Neuronal stem cell (in vitro differentiated cells): ENCODE measurements around the gene CORO2B.

ENCODE experiments used
- DNase-seq: peaks from one replicate; pipeline ENCODE4 v3.0.0-alpha.2; 2013; ENCODE audit warnings: low spot score
- H2AFZ ChIP-seq: one replicate; pipeline ENCODE4 v1.6.1; 2013; ENCODE audit warnings: mild to moderate bottlenecking, low read length, inconsistent platforms
- H2AK5ac ChIP-seq: 2 replicates; pipeline ENCODE4 v1.6.1; 2013; ENCODE audit warnings: low read depth, mild to moderate bottlenecking, inconsistent platforms, low read length, moderate library complexity, mixed read lengths
- H2BK120ac ChIP-seq: 2 replicates; pipeline ENCODE4 v1.6.1; 2013; ENCODE audit warnings: low read depth, mild to moderate bottlenecking, inconsistent platforms, low read length, moderate library complexity, mixed read lengths
- H2BK12ac ChIP-seq: one replicate; pipeline ENCODE4 v1.6.1; 2013; ENCODE audit warnings: low read length, inconsistent platforms
- H2BK15ac ChIP-seq: 2 replicates; pipeline ENCODE4 v1.6.1; 2013; ENCODE audit warnings: mild to moderate bottlenecking, low read length, inconsistent platforms, mixed read lengths
- H2BK5ac ChIP-seq: one replicate; pipeline ENCODE4 v1.6.1; 2013; ENCODE audit warnings: inconsistent platforms, mild to moderate bottlenecking, low read length, moderate library complexity
- H3K14ac ChIP-seq: one replicate; pipeline ENCODE4 v1.6.1; 2013; ENCODE audit warnings: low read length, inconsistent platforms
- H3K18ac ChIP-seq: 2 replicates; pipeline ENCODE4 v1.6.1; 2013; ENCODE audit warnings: low read length, inconsistent platforms
- H3K23ac ChIP-seq: 2 replicates; pipeline ENCODE4 v1.6.1; 2013; ENCODE audit warnings: low read depth, mild to moderate bottlenecking, mixed read lengths, low read length, inconsistent platforms; ENCODE audit not compliant: poor library complexity
- H3K27ac ChIP-seq: replicated peaks from 3 replicates; pipeline ENCODE4 v1.5.1; 2013; ENCODE audit warnings: low read length, inconsistent platforms
- H3K27me3 ChIP-seq, 3 experiments: 2 replicates each; pipeline ENCODE4 v1.6.1; 2013; ENCODE audit warnings: low read length in 3 of 3, mild to moderate bottlenecking in 2 of 3, inconsistent platforms in 1 of 3, low read depth in 1 of 3, mixed read lengths in 1 of 3, moderate library complexity in 1 of 3; ENCODE audit not compliant: control insufficient read depth in 3 of 3, insufficient read depth in 3 of 3
- H3K36me3 ChIP-seq, 2 donors: replicated peaks in 1 of 2; 2 replicates each; pipeline ENCODE4 v1.6.1; 2013; ENCODE audit warnings: low read length in 2 of 2; ENCODE audit not compliant: control insufficient read depth in 2 of 2, insufficient read depth in 2 of 2
- H3K4ac ChIP-seq: 2 replicates; pipeline ENCODE4 v1.6.1; 2013; ENCODE audit warnings: inconsistent platforms, mild to moderate bottlenecking, low read length, moderate library complexity
- H3K4me1 ChIP-seq, 2 donors: 1 replicate in 1 of 2; 2 replicates in 1 of 2; pipeline ENCODE4 v1.6.1; 2013; ENCODE audit warnings: low read length in 2 of 2, low read depth in 1 of 2; ENCODE audit not compliant: control insufficient read depth in 2 of 2, insufficient read depth in 1 of 2
- H3K4me2 ChIP-seq: one replicate; pipeline ENCODE4 v1.6.1; 2013; ENCODE audit warnings: mild to moderate bottlenecking, low read length, inconsistent platforms; ENCODE audit not compliant: insufficient read depth, poor library complexity, severe bottlenecking
- H3K4me3 ChIP-seq, 2 donors: 2 replicates each; pipeline ENCODE4 v1.5.1; 2013; ENCODE audit warnings: low read length in 2 of 2, mild to moderate bottlenecking in 2 of 2, inconsistent platforms in 1 of 2, moderate library complexity in 1 of 2
- H3K79me1 ChIP-seq: one replicate; pipeline ENCODE4 v1.6.1; 2013; ENCODE audit warnings: low read depth, mild to moderate bottlenecking, inconsistent platforms, low read length, moderate library complexity
- H3K9ac ChIP-seq: one replicate; pipeline ENCODE4 v1.6.1; 2013; ENCODE audit warnings: mild to moderate bottlenecking, low read depth, low read length, inconsistent platforms; ENCODE audit not compliant: poor library complexity
- H3K9me3 ChIP-seq, 2 donors: replicated peaks in 1 of 2; 2 replicates each; pipeline versions ENCODE3 to v1.6.1; 2013; ENCODE audit warnings: low read length in 2 of 2, mild to moderate bottlenecking in 2 of 2, inconsistent platforms in 1 of 2, low read depth in 1 of 2, mixed read lengths in 1 of 2, moderate library complexity in 1 of 2; ENCODE audit not compliant: control insufficient read depth in 2 of 2, insufficient read depth in 1 of 2
- H4K8ac ChIP-seq: one replicate; pipeline ENCODE4 v1.6.1; 2013; ENCODE audit warnings: low read depth, mild to moderate bottlenecking, inconsistent platforms, low read length, moderate library complexity
- H4K91ac ChIP-seq: one replicate; pipeline ENCODE4 v1.6.1; 2013; ENCODE audit warnings: low read length, low read depth, mild to moderate bottlenecking, inconsistent platforms; ENCODE audit not compliant: poor library complexity
- WGBS, 2 donors: extraction: QIAGEN DNeasy Blood & Tissue Kit; methylation state at CpG; one replicate each; pipeline ENCODE4 v1.1.7; 2013; ENCODE audit warnings: missing lambda C conversion rate in 2 of 2, mixed read lengths in 1 of 2; ENCODE audit not compliant: insufficient read length in 2 of 2, insufficient replicate concordance in 1 of 2; ENCODE audit errors: extremely low coverage in 2 of 2; 5-methylcytosine and 5-hydroxymethylcytosine counted together

CORO2B gene

DNA sequence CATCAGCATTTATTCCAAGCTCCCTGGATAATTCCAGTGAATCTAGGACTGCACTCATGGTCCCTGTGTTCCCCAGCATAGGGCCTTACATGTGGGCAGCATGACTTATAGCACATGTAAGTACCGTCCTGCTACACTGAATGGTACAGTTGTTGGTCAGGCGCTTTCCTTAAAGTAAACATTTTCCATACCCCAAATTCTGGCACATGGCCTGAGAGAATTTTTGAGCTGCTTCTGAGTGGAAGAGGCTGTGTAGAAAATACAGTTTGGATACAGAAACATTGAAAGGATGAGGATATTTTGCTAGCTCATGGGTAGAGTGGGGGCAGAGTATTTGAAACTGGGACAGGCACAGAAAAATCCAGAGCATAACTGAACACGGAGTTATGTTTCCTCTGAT is 27.6 kb downstream of the CORO2B start:
- H3K18ac ChIP-seq: no peak overlapping the region
- no peaks in the 10 kb centered on the region for H3K9me3 ChIP-seq
- no peak overlapping the region for H2AK5ac ChIP-seq
- H4K91ac ChIP-seq: no peak overlapping the region
- H2BK12ac ChIP-seq: no peak overlapping the region
- peaks cover under 1% of the 10 kb centered on the region for H3K79me1 ChIP-seq
- no peak overlapping the region for H3K4me2 ChIP-seq
- no peak for DNase-seq
- no peak overlapping the region for H2BK5ac ChIP-seq
- no peak overlapping the region for H3K9ac ChIP-seq
- H3K4ac ChIP-seq: no peak overlapping the region
- H2AFZ ChIP-seq: no peak overlapping the region
- peaks cover 27 to 38% of the 10 kb centered on the region in 2 donors for H3K4me1 ChIP-seq
- H4K8ac ChIP-seq: no peak overlapping the region
- H2BK15ac ChIP-seq: no peak overlapping the region
- H3K14ac ChIP-seq: no peak overlapping the region
- H3K27me3 ChIP-seq: no peaks in the 10 kb centered on the region
- H3K4me3 ChIP-seq: no peak overlapping the region
- H3K36me3 ChIP-seq: no peaks in the 10 kb centered on the region
- H2BK120ac ChIP-seq: no peak overlapping the region
- no peak overlapping the region for H3K23ac ChIP-seq
- no peak overlapping the region for H3K27ac ChIP-seq
- WGBS, 2 donors: no CpG with 5 or more reads among the region's 3 CpGs

DNA sequence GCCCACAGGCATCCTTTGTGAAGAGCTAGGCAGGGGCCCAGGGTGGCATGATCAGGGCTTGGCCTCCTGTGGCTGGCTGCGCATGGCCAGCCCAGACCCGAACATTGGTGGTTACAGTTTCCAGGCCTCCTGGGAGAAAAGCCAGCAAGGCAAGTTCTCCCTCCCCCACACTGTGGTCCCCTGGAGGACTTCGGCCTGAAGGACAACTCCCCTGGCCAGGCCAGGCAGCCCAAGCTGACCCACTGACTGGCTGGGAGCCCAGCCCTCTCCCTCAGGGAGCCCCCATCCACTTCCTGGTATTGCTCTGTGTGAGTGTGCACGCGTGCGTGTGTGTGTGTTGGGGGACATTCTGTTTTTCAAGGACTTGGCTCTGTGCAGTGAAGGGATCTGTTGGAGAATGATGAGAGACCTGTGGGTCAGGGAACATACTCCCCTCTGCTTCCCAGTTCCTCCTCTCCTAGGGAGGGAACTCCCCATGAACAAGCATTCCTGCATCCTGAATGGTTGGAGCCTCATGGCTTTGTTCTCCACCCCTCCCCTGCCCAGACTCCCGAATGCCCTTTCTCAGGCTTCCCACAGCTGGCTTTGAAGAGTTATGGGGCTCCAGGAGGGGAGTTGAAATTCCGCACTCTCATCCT is 29.5 kb downstream of the CORO2B start:
- Histone ChIP-seq H3K4me3 (peak overlapping the region in 1 of 2 donors; percentile 24), H2AFZ (no peak overlapping the region), H2BK120ac (no peak overlapping the region), H2BK12ac (no peak overlapping the region), H3K27me3 (no peaks in the 10 kb centered on the region), H3K36me3 (no peaks in the 10 kb centered on the region), H3K4ac (no peak overlapping the region), H3K79me1 (no peaks in the 10 kb centered on the region), H3K14ac (no peak overlapping the region), H3K18ac (peak overlapping the region; percentile 68), H2AK5ac (peak overlapping the region; percentile 21), H3K4me1 (peaks cover 20 to 31% of the 10 kb centered on the region in 2 donors), H3K9ac (no peak overlapping the region), H3K4me2 (no peak overlapping the region), H2BK15ac (peak overlapping the region; percentile 13), H4K91ac (no peak overlapping the region), H3K23ac (no peak overlapping the region), H3K27ac (peak overlapping the region; percentile 6), H4K8ac (no peak overlapping the region), H3K9me3 (no peaks in the 10 kb centered on the region), H2BK5ac (no peak overlapping the region)
- WGBS, 2 donors: no CpG with 5 or more reads among the region's 8 CpGs
- no peak for DNase-seq

DNA sequence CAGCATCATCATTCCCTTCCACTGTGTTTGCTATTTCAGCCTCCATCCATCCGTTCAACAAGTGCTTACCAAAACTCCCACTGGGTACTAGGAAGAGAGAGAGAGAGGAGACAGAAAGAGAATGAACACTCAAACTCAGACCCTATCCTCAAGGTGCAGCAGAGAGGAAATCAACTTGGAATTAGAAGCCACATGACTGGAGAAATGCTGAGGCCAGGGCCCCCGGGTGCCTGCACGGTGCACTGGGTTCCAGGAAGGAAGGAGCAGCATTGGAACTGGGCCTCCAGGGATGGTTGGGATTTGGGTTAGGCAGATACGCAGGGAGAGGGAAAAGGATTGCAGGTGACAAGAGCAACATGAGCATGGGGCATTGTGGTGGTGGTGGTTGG is 30.0 kb downstream of the CORO2B start:
- Histone ChIP-seq H3K27me3 (no peaks in the 10 kb centered on the region), H3K36me3 (no peaks in the 10 kb centered on the region), H3K79me1 (no peaks in the 10 kb centered on the region), H2BK120ac (no peak overlapping the region), H3K4me3 (no peak overlapping the region), H2AK5ac (peak overlapping the region; percentile 40), H2BK12ac (no peak overlapping the region), H2BK15ac (peak overlapping the region; percentile 23), H4K91ac (no peak overlapping the region), H3K4me2 (no peak overlapping the region), H3K18ac (peak overlapping the region; percentile 84), H4K8ac (no peak overlapping the region), H3K4me1 (peaks cover 20 to 31% of the 10 kb centered on the region in 2 donors), H3K9ac (no peak overlapping the region), H3K9me3 (no peaks in the 10 kb centered on the region), H2BK5ac (no peak overlapping the region), H3K27ac (no peak overlapping the region), H3K14ac (no peak overlapping the region), H3K4ac (peak overlapping the region; percentile 20), H3K23ac (no peak overlapping the region), H2AFZ (no peak overlapping the region)
- no peak for DNase-seq
- no CpG with 5 or more reads among the region's 4 CpGs for WGBS, 2 donors

- peaks cover 22 to 39% of the 10 kb centered on the region in 2 donors for H3K4me1 ChIP-seq
- H2BK120ac ChIP-seq: no peak overlapping the region
- no peak overlapping the region for H3K4me2 ChIP-seq
- H3K9ac ChIP-seq: peak overlapping the region; percentile 31
- DNase-seq: no peak
- H3K23ac ChIP-seq: no peak overlapping the region
- H2BK15ac ChIP-seq: peak overlapping the region; percentile 23
- no peak overlapping the region for H4K8ac ChIP-seq
- no CpG with 5 or more reads among the region's 7 CpGs for WGBS, 2 donors
- H2BK12ac ChIP-seq: no peak overlapping the region
- no peak overlapping the region for H3K4me3 ChIP-seq
- H3K79me1 ChIP-seq: no peaks in the 10 kb centered on the region
- H4K91ac ChIP-seq: no peak overlapping the region
- H3K27me3 ChIP-seq: no peaks in the 10 kb centered on the region
- peak overlapping the region; percentile 0 for H2AFZ ChIP-seq
- peak overlapping the region; percentile 30 for H2BK5ac ChIP-seq
- H3K4ac ChIP-seq: no peak overlapping the region
- H3K18ac ChIP-seq: peak overlapping the region; percentile 78
- H3K14ac ChIP-seq: no peak overlapping the region
- no peak overlapping the region for H2AK5ac ChIP-seq
- H3K27ac ChIP-seq: no peak overlapping the region
- H3K36me3 ChIP-seq: no peaks in the 10 kb centered on the region
- no peaks in the 10 kb centered on the region for H3K9me3 ChIP-seq
These were observed 30.8 kb downstream of the CORO2B start for GRCh38 chr15:68609629-68610028.
